ENCODE results near the gene FAM171A1.

The FAM171A1 gene

GRCh38 chr10:15325944-15326284, 45.2 kb downstream of the FAM171A1 start:
- no peaks in the 10 kb centered on the region for H3K9me3 ChIP-seq (ENCODE audit: control insufficient read depth, insufficient read depth, low read length)
- no peak overlapping the region for H3K4me3 ChIP-seq (ENCODE audit: low read depth, low read length)
- no peaks in the 10 kb centered on the region for H3K36me3 ChIP-seq (ENCODE audit: control insufficient read depth, insufficient read depth, low read length)
- peaks cover 7% of the 10 kb centered on the region; the same call in 1 of the 2 replicates for H3K4me1 ChIP-seq (ENCODE audit: control insufficient read depth, insufficient read depth, low read length)
- no peak overlapping the region for H3K9ac ChIP-seq (ENCODE audit: low read depth, low read length)
- no peak overlapping the region for H3K27ac ChIP-seq (ENCODE audit: low read depth, low read length)
- no peaks in the 10 kb centered on the region for H3K27me3 ChIP-seq (ENCODE audit: control insufficient read depth, insufficient read depth, low read length)

GRCh38 chr10:15325243-15325943, 45.7 kb downstream of the FAM171A1 start:
- H3K27ac ChIP-seq (ENCODE audit: low read depth, low read length) = no peak overlapping the region
- H3K4me3 ChIP-seq (ENCODE audit: low read depth, low read length) = no peak overlapping the region
- peaks cover 7% of the 10 kb centered on the region; the same call in 1 of the 2 replicates for H3K4me1 ChIP-seq (ENCODE audit: control insufficient read depth, insufficient read depth, low read length)
- no peaks in the 10 kb centered on the region for H3K36me3 ChIP-seq (ENCODE audit: control insufficient read depth, insufficient read depth, low read length)
- no peak overlapping the region for H3K9ac ChIP-seq (ENCODE audit: low read depth, low read length)
- H3K27me3 ChIP-seq (ENCODE audit: control insufficient read depth, insufficient read depth, low read length) = no peaks in the 10 kb centered on the region
- no peaks in the 10 kb centered on the region for H3K9me3 ChIP-seq (ENCODE audit: control insufficient read depth, insufficient read depth, low read length)

GRCh38 chr10:15324611-15325010, 46.5 kb downstream of the FAM171A1 start:
- Histone ChIP-seq H3K27ac (ENCODE audit: low read depth, low read length) (no peak overlapping the region), H3K27me3 (ENCODE audit: control insufficient read depth, insufficient read depth, low read length) (no peaks in the 10 kb centered on the region), H3K4me3 (ENCODE audit: low read depth, low read length) (no peak overlapping the region), H3K9me3 (ENCODE audit: control insufficient read depth, insufficient read depth, low read length) (no peaks in the 10 kb centered on the region), H3K4me1 (ENCODE audit: control insufficient read depth, insufficient read depth, low read length) (peaks cover 7% of the 10 kb centered on the region; the same call in 1 of the 2 replicates), H3K9ac (ENCODE audit: low read depth, low read length) (no peak overlapping the region), H3K36me3 (ENCODE audit: control insufficient read depth, insufficient read depth, low read length) (no peaks in the 10 kb centered on the region)

GRCh38 chr10:15324113-15324512, 47.0 kb downstream of the FAM171A1 start:
- Histone ChIP-seq H3K4me1 (ENCODE audit: control insufficient read depth, insufficient read depth, low read length) (peaks cover 7% of the 10 kb centered on the region; the same call in 1 of the 2 replicates), H3K27me3 (ENCODE audit: control insufficient read depth, insufficient read depth, low read length) (no peaks in the 10 kb centered on the region), H3K4me3 (ENCODE audit: low read depth, low read length) (no peak overlapping the region), H3K27ac (ENCODE audit: low read depth, low read length) (no peak overlapping the region), H3K9me3 (ENCODE audit: control insufficient read depth, insufficient read depth, low read length) (no peaks in the 10 kb centered on the region), H3K9ac (ENCODE audit: low read depth, low read length) (no peak overlapping the region), H3K36me3 (ENCODE audit: control insufficient read depth, insufficient read depth, low read length) (no peaks in the 10 kb centered on the region)

- H3K4me3 ChIP-seq (ENCODE audit: low read depth, low read length) = no peak overlapping the region
- H3K9me3 ChIP-seq (ENCODE audit: control insufficient read depth, insufficient read depth, low read length) = no peaks in the 10 kb centered on the region
- H3K27me3 ChIP-seq (ENCODE audit: control insufficient read depth, insufficient read depth, low read length) = no peaks in the 10 kb centered on the region
- no peaks in the 10 kb centered on the region for H3K36me3 ChIP-seq (ENCODE audit: control insufficient read depth, insufficient read depth, low read length)
- peaks cover 7% of the 10 kb centered on the region; the same call in 1 of the 2 replicates for H3K4me1 ChIP-seq (ENCODE audit: control insufficient read depth, insufficient read depth, low read length)
- H3K27ac ChIP-seq (ENCODE audit: low read depth, low read length) = no peak overlapping the region
- no peak overlapping the region for H3K9ac ChIP-seq (ENCODE audit: low read depth, low read length)
Measured at GRCh38 chr10:15322356-15322755, 48.7 kb downstream of the FAM171A1 start.

GRCh38 chr10:15321431-15322341, 49.4 kb downstream of the FAM171A1 start:
- Histone ChIP-seq H3K4me1 (ENCODE audit: control insufficient read depth, insufficient read depth, low read length) (peaks cover 12% of the 10 kb centered on the region; the same call in 1 of the 2 replicates), H3K36me3 (ENCODE audit: control insufficient read depth, insufficient read depth, low read length) (no peaks in the 10 kb centered on the region), H3K9me3 (ENCODE audit: control insufficient read depth, insufficient read depth, low read length) (no peaks in the 10 kb centered on the region), H3K4me3 (ENCODE audit: low read depth, low read length) (no peak overlapping the region), H3K27ac (ENCODE audit: low read depth, low read length) (no peak overlapping the region), H3K27me3 (ENCODE audit: control insufficient read depth, insufficient read depth, low read length) (no peaks in the 10 kb centered on the region), H3K9ac (ENCODE audit: low read depth, low read length) (no peak overlapping the region)

GRCh38 chr10:15320522-15321203, 50.4 kb downstream of the FAM171A1 start:
- no peaks in the 10 kb centered on the region for H3K27me3 ChIP-seq (ENCODE audit: control insufficient read depth, insufficient read depth, low read length)
- no peaks in the 10 kb centered on the region for H3K36me3 ChIP-seq (ENCODE audit: control insufficient read depth, insufficient read depth, low read length)
- no peaks in the 10 kb centered on the region for H3K9me3 ChIP-seq (ENCODE audit: control insufficient read depth, insufficient read depth, low read length)
- H3K4me3 ChIP-seq (ENCODE audit: low read depth, low read length) = no peak overlapping the region
- H3K4me1 ChIP-seq (ENCODE audit: control insufficient read depth, insufficient read depth, low read length) = peaks cover 22% of the 10 kb centered on the region
- H3K27ac ChIP-seq (ENCODE audit: low read depth, low read length) = no peak overlapping the region
- H3K9ac ChIP-seq (ENCODE audit: low read depth, low read length) = no peak overlapping the region

GRCh38 chr10:15320118-15320517, 51.0 kb downstream of the FAM171A1 start:
- Histone ChIP-seq H3K9ac (ENCODE audit: low read depth, low read length) (no peak overlapping the region), H3K9me3 (ENCODE audit: control insufficient read depth, insufficient read depth, low read length) (no peaks in the 10 kb centered on the region), H3K4me3 (ENCODE audit: low read depth, low read length) (no peak overlapping the region), H3K4me1 (ENCODE audit: control insufficient read depth, insufficient read depth, low read length) (peaks cover 27% of the 10 kb centered on the region), H3K36me3 (ENCODE audit: control insufficient read depth, insufficient read depth, low read length) (no peaks in the 10 kb centered on the region), H3K27me3 (ENCODE audit: control insufficient read depth, insufficient read depth, low read length) (no peaks in the 10 kb centered on the region), H3K27ac (ENCODE audit: low read depth, low read length) (no peak overlapping the region)

GRCh38 chr10:15316871-15317464, 54.1 kb downstream of the FAM171A1 start:
- Histone ChIP-seq H3K27me3 (ENCODE audit: control insufficient read depth, insufficient read depth, low read length) (no peaks in the 10 kb centered on the region), H3K9ac (ENCODE audit: low read depth, low read length) (no peak overlapping the region), H3K4me3 (ENCODE audit: low read depth, low read length) (no peak overlapping the region), H3K36me3 (ENCODE audit: control insufficient read depth, insufficient read depth, low read length) (no peaks in the 10 kb centered on the region), H3K4me1 (ENCODE audit: control insufficient read depth, insufficient read depth, low read length) (peaks cover 33% of the 10 kb centered on the region), H3K27ac (ENCODE audit: low read depth, low read length) (no peak overlapping the region), H3K9me3 (ENCODE audit: control insufficient read depth, insufficient read depth, low read length) (no peaks in the 10 kb centered on the region)

GRCh38 chr10:15316145-15316544, 54.9 kb downstream of the FAM171A1 start:
- H3K9ac ChIP-seq (ENCODE audit: low read depth, low read length) = no peak overlapping the region
- no peaks in the 10 kb centered on the region for H3K9me3 ChIP-seq (ENCODE audit: control insufficient read depth, insufficient read depth, low read length)
- H3K4me3 ChIP-seq (ENCODE audit: low read depth, low read length) = no peak overlapping the region
- peaks cover 38% of the 10 kb centered on the region for H3K4me1 ChIP-seq (ENCODE audit: control insufficient read depth, insufficient read depth, low read length)
- no peaks in the 10 kb centered on the region for H3K27me3 ChIP-seq (ENCODE audit: control insufficient read depth, insufficient read depth, low read length)
- H3K27ac ChIP-seq (ENCODE audit: low read depth, low read length) = peak overlapping the region; percentile 21
- no peaks in the 10 kb centered on the region for H3K36me3 ChIP-seq (ENCODE audit: control insufficient read depth, insufficient read depth, low read length)

Measured in HUES48 (cell line).